GM21717 (cell line): ENCODE measurements around the gene SNRPB2.

Experiments used
- ATAC-seq: cut with Tn5 transposase; IDR thresholded peaks from one replicate; pipeline ENCODE4 v1.9.1; 2021; ENCODE audit warnings: mild to moderate bottlenecking, moderate library complexity; ENCODE audit not compliant: unreplicated experiment

SNRPB2 gene

DNA sequence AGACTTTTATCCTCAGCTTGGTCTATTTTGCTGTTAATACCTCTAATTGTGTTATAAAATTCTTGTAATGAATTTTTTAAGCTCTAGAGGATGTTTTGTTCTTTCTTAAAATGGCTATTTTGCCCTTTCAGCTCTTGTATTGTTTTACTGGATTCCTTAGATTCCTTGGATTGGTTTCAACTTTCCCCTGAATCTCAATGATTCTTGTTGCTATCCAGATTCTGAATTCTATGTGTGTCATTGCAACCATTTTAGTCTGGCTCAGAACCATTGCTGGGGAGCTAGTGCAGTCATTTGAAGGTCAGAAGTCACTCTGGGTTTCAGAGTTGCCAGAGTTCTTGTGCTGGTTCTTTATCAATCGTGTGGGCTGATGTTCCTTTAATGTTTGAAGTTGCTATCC, 55.4 kb downstream of the SNRPB2 start:
- ATAC-seq: no peak
